Mesenteric fat pad (tissue), 1 donor: Measurements from ENCODE around the gene LAMA2. TPM values are rescaled to one million over a fixed set of nuclear protein-coding genes. Genes with fewer than 3 reads are reported as not detected.
"Not testable (repeated sequence)": the region's sequence is repeated elsewhere in the genome, so short reads cannot be mapped to it uniquely, and the experiment has no call there.

Experiments used
- DNase-seq: peaks from one replicate; pipeline ENCODE4 v3.0.0-alpha.2; 2020; ENCODE audit warnings: low spot score
- total RNA-seq: library from RNA; stranded (reverse); fragmentation: NEBNext Ultra II Directional; extraction: Animal tissue kit (Norgen Biotek cat#: 25700); gene quantifications from one replicate; pipeline ENCODE4 v1.2.1, GENCODE V29; 2021
- donor health status: DM: yes; HTN: yes; CAD: no.

LAMA2 gene
- total RNA-seq, 1 donor from 2014 or later: 82.9 TPM

- no peak for DNase-seq
These were observed 124.9 kb downstream of the LAMA2 start for GRCh38 chr6:129007701-129008373.

GRCh38 chr6:129008591-129008990 lies 125.7 kb downstream of the LAMA2 start:
- no peak for DNase-seq

- DNase-seq: no peak
These were observed 126.9 kb downstream of the LAMA2 start for GRCh38 chr6:129009851-129010250.

GRCh38 chr6:129014302-129014701 lies 131.4 kb downstream of the LAMA2 start:
- DNase-seq: no peak

- no peak for DNase-seq
These were observed 132.8 kb downstream of the LAMA2 start for GRCh38 chr6:129015721-129016120.

GRCh38 chr6:129016844-129017243 lies 133.9 kb downstream of the LAMA2 start:
- no peak for DNase-seq

- no peak for DNase-seq
These were observed 139.1 kb downstream of the LAMA2 start for GRCh38 chr6:129022011-129022553.

- no peak for DNase-seq
These were observed 143.7 kb downstream of the LAMA2 start for GRCh38 chr6:129026601-129027000.

GRCh38 chr6:129029778-129030177 lies 146.8 kb downstream of the LAMA2 start:
- no peak for DNase-seq

- DNase-seq: no peak
These were observed 147.3 kb downstream of the LAMA2 start for GRCh38 chr6:129030215-129030614.

GRCh38 chr6:129031051-129031599 lies 148.2 kb downstream of the LAMA2 start:
- no peak for DNase-seq

- no peak for DNase-seq
These were observed 149.7 kb downstream of the LAMA2 start for GRCh38 chr6:129032602-129033001.

GRCh38 chr6:129033180-129033579 lies 150.2 kb downstream of the LAMA2 start:
- no peak for DNase-seq

- no peak for DNase-seq
These were observed 150.6 kb downstream of the LAMA2 start for GRCh38 chr6:129033581-129033980.

- no peak for DNase-seq
These were observed 158.6 kb downstream of the LAMA2 start for GRCh38 chr6:129041563-129041962.

- DNase-seq: no peak
These were observed 163.6 kb downstream of the LAMA2 start for GRCh38 chr6:129046526-129046925.

- DNase-seq: no peak
These were observed 164.9 kb downstream of the LAMA2 start for GRCh38 chr6:129047834-129048233.

- DNase-seq: no peak
These were observed 167.1 kb downstream of the LAMA2 start for GRCh38 chr6:129050086-129050485.

GRCh38 chr6:129053143-129053542 lies 170.2 kb downstream of the LAMA2 start:
- DNase-seq: not testable (repeated sequence)

- DNase-seq: no peak
These were observed 172.9 kb downstream of the LAMA2 start for GRCh38 chr6:129055796-129056195.

- no peak for DNase-seq
These were observed 176.7 kb downstream of the LAMA2 start for GRCh38 chr6:129059650-129060049.

GRCh38 chr6:129069006-129069405 lies 186.1 kb downstream of the LAMA2 start:
- DNase-seq: no peak

GRCh38 chr6:129073051-129073450 lies 190.1 kb downstream of the LAMA2 start:
- DNase-seq: no peak
